ENCODE data around the gene ENTPD1. TPM values are rescaled to one million over a fixed set of nuclear protein-coding genes. Genes with fewer than 3 reads are reported as not detected.
A peak's percentile ranks its signal among the peaks of the same experiment; 100 is the strongest.

ENTPD1 gene
- total and polyA plus RNA-seq, 10 of the 15 experiments (the other 5 are each of a cell fraction or from before 2014, with no cell fraction given), result 110 to 413 (median 161) TPM

DNA sequence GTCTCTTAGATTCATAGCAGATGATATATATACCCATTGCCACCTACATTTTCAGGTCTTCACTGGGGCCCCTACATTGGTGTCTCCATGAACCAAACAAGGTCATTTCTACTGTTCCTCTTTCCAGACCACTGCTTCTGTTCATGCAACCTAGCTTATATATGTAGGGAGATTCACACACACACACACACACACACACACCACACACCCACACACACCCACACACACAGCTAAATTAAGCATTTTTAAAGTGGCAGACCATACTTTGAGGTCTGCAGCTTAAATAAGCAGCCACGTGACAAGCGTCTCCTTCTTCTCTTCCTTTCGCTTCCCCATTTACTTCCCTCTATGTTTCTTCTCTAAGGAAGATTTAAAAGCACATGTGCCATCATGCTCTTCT is 81.8 kb downstream of the ENTPD1 start:
- 7% methylated on average over 3 of the region's 3 CpGs for WGBS (ENCODE audit: insufficient coverage, insufficient replicate concordance, low lambda C conversion rate, missing lambda C conversion rate)
- ATAC-seq (peak; percentile 73), DNase-seq (ENCODE audit: low read depth, low spot score) (peak; percentile 92), FAIRE-seq (peak; percentile 96)
- ChIA-PET CTCF (interaction anchor here (0.8 to 13.6 kb wide), 15 partner anchors 9 to 179 kb away, joined by 3 to 337 read pairs (median 5); partner anchors contain the start of genes ENTPD1 and TCTN3), POLR2A (interaction anchor here (0.5 to 18.0 kb wide), 8 partner anchors 19 to 143 kb away, joined by 3 to 451 read pairs (median 42); partner anchors contain the start of genes ENTPD1 and TCTN3), RAD21 (ENCODE audit: unreplicated experiment) (interaction anchor here (0.6 to 17.3 kb wide), 18 partner anchors 11 to 453 kb away, joined by 3 to 374 read pairs (median 4); partner anchors contain the start of genes BLNK, CC2D2B, ENTPD1 and TCTN3), SMC1A (ENCODE audit: uncharacterized antibody, unreplicated experiment) (interaction anchor here (0.8 to 25.1 kb wide), 16 partner anchors 6 to 543 kb away, joined by 3 to 795 read pairs (median 4); partner anchors contain the start of genes CC2D2B, ENTPD1 and TCTN3)
- Histone ChIP-seq H3K79me2 (ENCODE audit: control insufficient read depth, insufficient read depth, low read length) (peaks cover 78% of the 10 kb centered on the region), H3K27me3 (replicated peaks in 1 of 2; ENCODE audit: control insufficient read depth in 2 of 2, insufficient read depth in 2 of 2, low read length in 1 of 2) (no peaks in the 10 kb centered on the region), H3K27ac (ENCODE audit: control insufficient read depth, insufficient read depth) (peak overlapping the region; percentile 98), H3K9ac (ENCODE audit: control insufficient read depth, insufficient read depth, low read length) (peak overlapping the region; percentile 76), H3K9me3 (replicated peaks; ENCODE audit: control insufficient read depth, insufficient read depth, low read length) (peaks cover 4% of the 10 kb centered on the region; the same call in 2 of the 3 replicates), H4K20me1 (ENCODE audit: control insufficient read depth, insufficient read depth) (no peaks in the 10 kb centered on the region), H3K4me1 (ENCODE audit: control insufficient read depth, insufficient read depth, low read length) (peaks cover 82% of the 10 kb centered on the region), H3K4me2 (ENCODE audit: control insufficient read depth, insufficient read depth) (peak overlapping the region; percentile 85), H3K4me3 (no peak overlapping the region), H2AFZ (ENCODE audit: control insufficient read depth, low read depth, low read length) (no peak overlapping the region), H3K36me3 (ENCODE audit: control insufficient read depth in 2 of 2, insufficient read depth in 2 of 2, low read length in 1 of 2) (peaks cover 5 to 23% of the 10 kb centered on the region in 2 experiments; a peak in 3 of 4 replicates)
- no TSS peak for BruUV-seq (replicated peaks)
- in situ Hi-C loops (cut with MboI), result loop anchor here (10.0 kb wide), 1 partner anchor 73 kb away; no protein-coding TSS in a partner anchor
- intact Hi-C loops (cut with micrococcal nuclease; ENCODE audit: unreplicated experiment), result loop anchor here (1.0 to 5.0 kb wide), 2 partner anchors 79 to 450 kb away; no protein-coding TSS in a partner anchor
- TF ChIP-seq DPF2 (IDR thresholded peaks at IDR 0.05) (peak; percentile 92), TCF7 (IDR thresholded peaks at IDR 0.05; ENCODE audit: borderline replicate concordance) (peak; percentile 64), GATAD2B (conservative IDR thresholded peaks at IDR 0.05; ENCODE audit: low read depth) (peak; percentile 87; the same call in 1 of the 2 replicates), ATF7 (IDR thresholded peaks at IDR 0.05; ENCODE audit: low read depth) (peak; percentile 98), FOXK2 (IDR thresholded peaks at IDR 0.05) (no peak), SMC3 (IDR thresholded peaks at IDR 0.05; ENCODE audit: borderline replicate concordance, low read length) (peak; percentile 19; the same call in 1 of the 2 replicates), NFIC (IDR thresholded peaks at IDR 0.05; ENCODE audit: low read depth, low read length) (peak; percentile 97), MYC (IDR thresholded peaks at IDR 0.05; ENCODE audit: insufficient read depth, insufficient read length, insufficient replicate concordance, low read length, severe bottlenecking) (no peak), BRCA1 (IDR thresholded peaks at IDR 0.05; ENCODE audit: low read depth, low read length) (no peak), ZNF622 (IDR thresholded peaks at IDR 0.05) (peak; percentile 64), RCOR1 (conservative IDR thresholded peaks at IDR 0.05; ENCODE audit: low read depth, low read length) (no peak), CREM (IDR thresholded peaks at IDR 0.05; ENCODE audit: low read depth) (peak; percentile 94), IRF4 (IDR thresholded peaks at IDR 0.05; ENCODE audit: low read depth, low read length) (peak; percentile 75; the same call in 1 of the 2 replicates), HDGF (IDR thresholded peaks at IDR 0.05) (peak; percentile 73; the same call in 1 of the 2 replicates), YBX1 (IDR thresholded peaks at IDR 0.05) (no peak), EZH2 (IDR thresholded peaks at IDR 0.05; ENCODE audit: borderline replicate concordance, control insufficient read depth, low read depth, low read length) (no peak)
- TF ChIP-seq, protein P1, sequence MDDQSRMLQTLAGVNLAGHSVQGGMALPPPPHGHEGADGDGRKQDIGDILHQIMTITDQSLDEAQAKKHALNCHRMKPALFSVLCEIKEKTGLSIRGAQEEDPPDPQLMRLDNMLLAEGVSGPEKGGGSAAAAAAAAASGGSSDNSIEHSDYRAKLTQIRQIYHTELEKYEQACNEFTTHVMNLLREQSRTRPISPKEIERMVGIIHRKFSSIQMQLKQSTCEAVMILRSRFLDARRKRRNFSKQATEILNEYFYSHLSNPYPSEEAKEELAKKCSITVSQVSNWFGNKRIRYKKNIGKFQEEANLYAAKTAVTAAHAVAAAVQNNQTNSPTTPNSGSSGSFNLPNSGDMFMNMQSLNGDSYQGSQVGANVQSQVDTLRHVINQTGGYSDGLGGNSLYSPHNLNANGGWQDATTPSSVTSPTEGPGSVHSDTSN (IDR thresholded peaks at IDR 0.05; ENCODE audit: insufficient replicate concordance, low read depth, low read length), result peak; percentile 48
- TF ChIP-seq, protein P2, sequence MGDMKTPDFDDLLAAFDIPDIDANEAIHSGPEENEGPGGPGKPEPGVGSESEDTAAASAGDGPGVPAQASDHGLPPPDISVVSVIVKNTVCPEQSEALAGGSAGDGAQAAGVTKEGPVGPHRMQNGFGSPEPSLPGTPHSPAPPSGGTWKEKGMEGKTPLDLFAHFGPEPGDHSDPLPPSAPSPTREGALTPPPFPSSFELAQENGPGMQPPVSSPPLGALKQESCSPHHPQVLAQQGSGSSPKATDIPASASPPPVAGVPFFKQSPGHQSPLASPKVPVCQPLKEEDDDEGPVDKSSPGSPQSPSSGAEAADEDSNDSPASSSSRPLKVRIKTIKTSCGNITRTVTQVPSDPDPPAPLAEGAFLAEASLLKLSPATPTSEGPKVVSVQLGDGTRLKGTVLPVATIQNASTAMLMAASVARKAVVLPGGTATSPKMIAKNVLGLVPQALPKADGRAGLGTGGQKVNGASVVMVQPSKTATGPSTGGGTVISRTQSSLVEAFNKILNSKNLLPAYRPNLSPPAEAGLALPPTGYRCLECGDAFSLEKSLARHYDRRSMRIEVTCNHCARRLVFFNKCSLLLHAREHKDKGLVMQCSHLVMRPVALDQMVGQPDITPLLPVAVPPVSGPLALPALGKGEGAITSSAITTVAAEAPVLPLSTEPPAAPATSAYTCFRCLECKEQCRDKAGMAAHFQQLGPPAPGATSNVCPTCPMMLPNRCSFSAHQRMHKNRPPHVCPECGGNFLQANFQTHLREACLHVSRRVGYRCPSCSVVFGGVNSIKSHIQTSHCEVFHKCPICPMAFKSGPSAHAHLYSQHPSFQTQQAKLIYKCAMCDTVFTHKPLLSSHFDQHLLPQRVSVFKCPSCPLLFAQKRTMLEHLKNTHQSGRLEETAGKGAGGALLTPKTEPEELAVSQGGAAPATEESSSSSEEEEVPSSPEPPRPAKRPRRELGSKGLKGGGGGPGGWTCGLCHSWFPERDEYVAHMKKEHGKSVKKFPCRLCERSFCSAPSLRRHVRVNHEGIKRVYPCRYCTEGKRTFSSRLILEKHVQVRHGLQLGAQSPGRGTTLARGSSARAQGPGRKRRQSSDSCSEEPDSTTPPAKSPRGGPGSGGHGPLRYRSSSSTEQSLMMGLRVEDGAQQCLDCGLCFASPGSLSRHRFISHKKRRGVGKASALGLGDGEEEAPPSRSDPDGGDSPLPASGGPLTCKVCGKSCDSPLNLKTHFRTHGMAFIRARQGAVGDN (IDR thresholded peaks at IDR 0.05), result peak; percentile 92
- TF ChIP-seq, protein P3, sequence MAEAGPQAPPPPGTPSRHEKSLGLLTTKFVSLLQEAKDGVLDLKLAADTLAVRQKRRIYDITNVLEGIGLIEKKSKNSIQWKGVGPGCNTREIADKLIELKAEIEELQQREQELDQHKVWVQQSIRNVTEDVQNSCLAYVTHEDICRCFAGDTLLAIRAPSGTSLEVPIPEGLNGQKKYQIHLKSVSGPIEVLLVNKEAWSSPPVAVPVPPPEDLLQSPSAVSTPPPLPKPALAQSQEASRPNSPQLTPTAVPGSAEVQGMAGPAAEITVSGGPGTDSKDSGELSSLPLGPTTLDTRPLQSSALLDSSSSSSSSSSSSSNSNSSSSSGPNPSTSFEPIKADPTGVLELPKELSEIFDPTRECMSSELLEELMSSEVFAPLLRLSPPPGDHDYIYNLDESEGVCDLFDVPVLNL (IDR thresholded peaks at IDR 0.05; ENCODE audit: low read depth, low read length), result no peak
